SK-N-MC (cell line): ENCODE data around the gene ABHD2.

ENCODE experiments used
- DNase-seq: peaks from one replicate; pipeline ENCODE4 v3.0.0-alpha.2; 2011; ENCODE audit warnings: low read depth, low spot score
- H3K27ac ChIP-seq: fragments of 200-600 bp; sonication (generic); 2 replicates; pipeline ENCODE4 v1.5.1; 2016; ENCODE audit warnings: mixed run types
- H3K36me3 ChIP-seq: fragments of 200-600 bp; sonication (generic); 2 replicates; pipeline ENCODE4 v1.6.1; 2017; ENCODE audit warnings: antibody characterized with exemption, low read length, mixed read lengths; ENCODE audit not compliant: insufficient read depth
- H3K4me3 ChIP-seq: fragments of 200-600 bp; sonication (generic); 2 replicates; pipeline ENCODE4 v1.5.1; 2016
- H3K9ac ChIP-seq: fragments of 200-600 bp; sonication (generic); 2 replicates; pipeline ENCODE4 v1.8.0; 2017; ENCODE audit warnings: mixed run types, mixed read lengths; ENCODE audit not compliant: insufficient read length
- H3K9me3 ChIP-seq: fragments of 200-600 bp; sonication (generic); 2 replicates; pipeline ENCODE4 v1.6.1; 2017; ENCODE audit warnings: low read depth, mild to moderate bottlenecking, antibody characterized with exemption, low read length, moderate library complexity, mixed read lengths
- EZH2 ChIP-seq: fragments of 200-600 bp; sonication (generic); IDR thresholded peaks from one replicate; pipeline ENCODE4 v1.6.1; 2017; ENCODE audit warnings: antibody characterized with exemption
- FOXP2 ChIP-seq: optimal IDR thresholded peaks from 2 replicates; pipeline ENCODE3; 2011; ENCODE audit warnings: mild to moderate bottlenecking, moderate library complexity; ENCODE audit not compliant: insufficient read depth; ENCODE audit errors: extremely low read length, control extremely low read depth
- POLR2AphosphoS5 ChIP-seq: IDR thresholded peaks from 2 replicates; pipeline ENCODE4 v1.6.1; 2012; ENCODE audit warnings: mild to moderate bottlenecking, low read depth, low read length, borderline replicate concordance

Gene ABHD2

GRCh38 chr15:89168316-89168833, 80.1 kb downstream of the ABHD2 start:
- H3K9me3 ChIP-seq: no peaks in the 10 kb centered on the region
- no peaks in the 10 kb centered on the region for H3K36me3 ChIP-seq
- DNase-seq: no peak
- H3K9ac ChIP-seq: no peak overlapping the region
- TF ChIP-seq FOXP2: no peak
- no peak for TF ChIP-seq POLR2AphosphoS5
- TF ChIP-seq EZH2: no peak
- no peak overlapping the region for H3K4me3 ChIP-seq
- H3K27ac ChIP-seq: no peak overlapping the region

GRCh38 chr15:89170364-89170763, 82.1 kb downstream of the ABHD2 start:
- no peaks in the 10 kb centered on the region for H3K36me3 ChIP-seq
- H3K9ac ChIP-seq: no peak overlapping the region
- no peak for DNase-seq
- TF ChIP-seq FOXP2 (no peak), POLR2AphosphoS5 (no peak), EZH2 (no peak)
- H3K9me3 ChIP-seq: no peaks in the 10 kb centered on the region
- H3K27ac ChIP-seq: no peak overlapping the region
- no peak overlapping the region for H3K4me3 ChIP-seq

GRCh38 chr15:89171136-89172072, 83.1 kb downstream of the ABHD2 start:
- DNase-seq: no peak
- Histone ChIP-seq H3K27ac (no peak overlapping the region), H3K36me3 (no peaks in the 10 kb centered on the region), H3K9me3 (no peaks in the 10 kb centered on the region), H3K9ac (no peak overlapping the region), H3K4me3 (no peak overlapping the region)
- TF ChIP-seq FOXP2 (no peak), POLR2AphosphoS5 (no peak), EZH2 (no peak)

GRCh38 chr15:89172921-89173320, 84.7 kb downstream of the ABHD2 start:
- Histone ChIP-seq H3K9ac (no peak overlapping the region), H3K27ac (no peak overlapping the region), H3K36me3 (no peaks in the 10 kb centered on the region), H3K4me3 (no peak overlapping the region), H3K9me3 (no peaks in the 10 kb centered on the region)
- DNase-seq: no peak
- TF ChIP-seq EZH2 (no peak), FOXP2 (no peak), POLR2AphosphoS5 (no peak)

GRCh38 chr15:89174476-89174875, 86.2 kb downstream of the ABHD2 start:
- H3K9me3 ChIP-seq: no peaks in the 10 kb centered on the region
- H3K27ac ChIP-seq: no peak overlapping the region
- TF ChIP-seq FOXP2 (no peak), POLR2AphosphoS5 (no peak), EZH2 (no peak)
- no peak overlapping the region for H3K4me3 ChIP-seq
- no peaks in the 10 kb centered on the region for H3K36me3 ChIP-seq
- DNase-seq: no peak
- no peak overlapping the region for H3K9ac ChIP-seq

- no peak overlapping the region for H3K27ac ChIP-seq
These were observed 87.4 kb downstream of the ABHD2 start for GRCh38 chr15:89175617-89176191.

GRCh38 chr15:89177116-89177515, 88.9 kb downstream of the ABHD2 start:
- Histone ChIP-seq H3K36me3 (no peaks in the 10 kb centered on the region), H3K4me3 (no peak overlapping the region), H3K27ac (no peak overlapping the region), H3K9me3 (no peaks in the 10 kb centered on the region), H3K9ac (no peak overlapping the region)
- no peak for DNase-seq
- TF ChIP-seq FOXP2 (no peak), POLR2AphosphoS5 (no peak), EZH2 (no peak)

More at GRCh38 chr15:89175617-89176191, 87.4 kb downstream of the ABHD2 start:
- H3K9me3 ChIP-seq: no peaks in the 10 kb centered on the region
- no peak for DNase-seq
- no peaks in the 10 kb centered on the region for H3K36me3 ChIP-seq
- no peak overlapping the region for H3K4me3 ChIP-seq
- TF ChIP-seq EZH2: no peak
- no peak overlapping the region for H3K9ac ChIP-seq

- no peaks in the 10 kb centered on the region for H3K36me3 ChIP-seq
- no peaks in the 10 kb centered on the region for H3K9me3 ChIP-seq
- no peak overlapping the region for H3K9ac ChIP-seq
- TF ChIP-seq FOXP2: no peak
- TF ChIP-seq POLR2AphosphoS5: no peak
- peak; percentile 35 for DNase-seq
- no peak overlapping the region for H3K27ac ChIP-seq
- H3K4me3 ChIP-seq: no peak overlapping the region
These were observed 89.5 kb downstream of the ABHD2 start for GRCh38 chr15:89177633-89178306.

- TF ChIP-seq EZH2 (no peak), POLR2AphosphoS5 (no peak), FOXP2 (no peak)
- no peak overlapping the region for H3K4me3 ChIP-seq
- DNase-seq: no peak
- H3K9ac ChIP-seq: no peak overlapping the region
- H3K9me3 ChIP-seq: no peaks in the 10 kb centered on the region
- H3K27ac ChIP-seq: no peak overlapping the region
- no peaks in the 10 kb centered on the region for H3K36me3 ChIP-seq
These were observed 90.2 kb downstream of the ABHD2 start for GRCh38 chr15:89178307-89178977.
